H1 (cell line): ENCODE results near the gene SHH.

ENCODE experiments used
- BCL11A ChIP-seq, 2 experiments: IDR thresholded peaks; one replicate each; pipeline ENCODE4 v1.6.1; 2011; ENCODE audit warnings: low read depth in 2 of 2, low read length in 2 of 2, mild to moderate bottlenecking in 2 of 2
- CEBPB ChIP-seq: IDR thresholded peaks from 2 replicates; pipeline ENCODE4 v1.6.1; 2012; ENCODE audit warnings: low read depth, low read length
- CHD2 ChIP-seq: IDR thresholded peaks from 2 replicates; pipeline ENCODE4 v1.6.1; 2012; ENCODE audit warnings: low read length, improper control_type of control experiment
- CREB1 ChIP-seq: IDR thresholded peaks from 2 replicates; pipeline ENCODE4 v1.6.1; 2012; ENCODE audit warnings: inconsistent platforms
- CTCF ChIP-seq, 3 experiments: IDR thresholded peaks; 1 replicate in 2 of 3; 2 replicates in 1 of 3; pipeline versions ENCODE4 v1.5.1 to v1.6.1; 2011; ENCODE audit warnings: low read length in 3 of 3, mild to moderate bottlenecking in 3 of 3, inconsistent platforms in 2 of 3, low read depth in 1 of 3, moderate library complexity in 1 of 3; ENCODE audit not compliant: insufficient read depth in 1 of 3; ENCODE audit errors: control extremely low read depth in 1 of 3
- GABPA ChIP-seq: IDR thresholded peaks from 2 replicates; pipeline ENCODE4 v1.6.1; 2011; ENCODE audit warnings: mild to moderate bottlenecking, low read length, moderate library complexity, borderline replicate concordance; ENCODE audit not compliant: insufficient read depth
- HDAC6 ChIP-seq: IDR thresholded peaks from one replicate; pipeline ENCODE4 v1.7.1; 2012; ENCODE audit warnings: low read depth, mild to moderate bottlenecking, inconsistent platforms, low read length, moderate library complexity
- KDM1A ChIP-seq: fragments of 200-600, 300-600 bp; sonication (generic); IDR thresholded peaks from 2 replicates; pipeline ENCODE4 v1.7.1; 2016; ENCODE audit warnings: mild to moderate bottlenecking, low read length, borderline replicate concordance
- POLR2A ChIP-seq, 2 experiments: IDR thresholded peaks; 1 replicate in 1 of 2; 2 replicates in 1 of 2; pipeline ENCODE4 v1.6.1; 2011; ENCODE audit warnings: low read depth in 2 of 2, low read length in 2 of 2, mild to moderate bottlenecking in 2 of 2; ENCODE audit errors: control extremely low read depth in 1 of 2
- SP4 ChIP-seq: IDR thresholded peaks from 2 replicates; pipeline ENCODE4 v1.6.1; 2012; ENCODE audit warnings: low read length, inconsistent platforms
- TAF7 ChIP-seq: optimal IDR thresholded peaks from 2 replicates; pipeline ENCODE3; 2011; ENCODE audit warnings: low read depth, mild to moderate bottlenecking, inconsistent platforms, low read length, moderate library complexity, borderline replicate concordance

- TF ChIP-seq CTCF (IDR thresholded peaks at IDR 0.05; ENCODE audit: control extremely low read depth in 1 of 3, insufficient read depth in 1 of 3, low read depth in 1 of 3, low read length in 3 of 3) (no peak), CREB1 (no peak), HDAC6 (no peak), SP4 (no peak), POLR2A (IDR thresholded peaks at IDR 0.05; ENCODE audit: control extremely low read depth in 1 of 2, low read depth in 2 of 2, low read length in 2 of 2) (no peak), GABPA (no peak), BCL11A (IDR thresholded peaks at IDR 0.05; ENCODE audit: low read depth in 2 of 2, low read length in 2 of 2) (no peak), CHD2 (no peak), CEBPB (no peak), TAF7 (no peak), KDM1A (no peak)
These were observed 34.7 kb upstream of the SHH start for GRCh38 chr7:155846936-155847335.
